HG03095 (cell line): ENCODE results near the gene POLD4.

ENCODE experiments used
- ATAC-seq: cut with Tn5 transposase; IDR thresholded peaks from one replicate; pipeline ENCODE4 v1.9.1; 2021; ENCODE audit warnings: moderate library complexity; ENCODE audit not compliant: unreplicated experiment

POLD4 gene

DNA sequence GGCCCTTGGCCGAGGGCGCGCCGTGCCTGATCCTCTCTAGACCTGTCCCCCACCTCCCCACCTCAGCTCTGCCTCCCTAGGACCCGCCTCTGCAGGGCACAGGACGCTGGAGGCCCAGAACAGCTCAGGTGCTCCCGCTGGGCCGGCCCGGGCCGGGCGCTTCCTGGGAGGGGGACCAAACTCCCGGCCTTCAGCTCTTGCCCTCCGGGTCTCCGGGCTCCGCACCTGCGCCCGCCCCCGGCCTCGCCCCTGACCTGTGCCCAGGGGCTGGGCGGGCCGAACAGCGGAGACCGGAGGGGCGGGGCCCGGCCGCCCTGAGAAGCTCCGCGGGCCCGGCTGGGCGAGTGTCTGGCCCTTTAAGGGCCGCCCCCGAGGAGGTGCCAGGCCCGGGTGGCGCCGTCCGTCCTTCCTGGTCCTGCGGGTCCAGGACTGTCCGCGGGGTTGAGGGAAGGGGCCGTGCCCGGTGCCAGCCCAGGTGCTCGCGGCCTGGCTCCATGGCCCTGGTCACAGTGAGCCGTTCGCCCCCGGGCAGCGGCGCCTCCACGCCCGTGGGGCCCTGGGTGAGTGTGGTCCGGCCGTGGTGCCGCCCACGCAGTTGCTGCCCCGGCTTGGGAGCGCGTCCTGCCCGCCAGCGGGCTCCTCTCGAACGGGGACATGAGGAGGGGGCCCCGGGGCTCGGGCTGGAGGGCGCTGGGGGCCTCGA lies 50.1 kb downstream of the POLD4 start, which contains the start of gene SSH3:
SSH3 (plus strand) TSS at position 399 of the 703 bp plus-strand sequence; CDS start at position 495, 96 bp downstream.
- ATAC-seq: no peak

DNA sequence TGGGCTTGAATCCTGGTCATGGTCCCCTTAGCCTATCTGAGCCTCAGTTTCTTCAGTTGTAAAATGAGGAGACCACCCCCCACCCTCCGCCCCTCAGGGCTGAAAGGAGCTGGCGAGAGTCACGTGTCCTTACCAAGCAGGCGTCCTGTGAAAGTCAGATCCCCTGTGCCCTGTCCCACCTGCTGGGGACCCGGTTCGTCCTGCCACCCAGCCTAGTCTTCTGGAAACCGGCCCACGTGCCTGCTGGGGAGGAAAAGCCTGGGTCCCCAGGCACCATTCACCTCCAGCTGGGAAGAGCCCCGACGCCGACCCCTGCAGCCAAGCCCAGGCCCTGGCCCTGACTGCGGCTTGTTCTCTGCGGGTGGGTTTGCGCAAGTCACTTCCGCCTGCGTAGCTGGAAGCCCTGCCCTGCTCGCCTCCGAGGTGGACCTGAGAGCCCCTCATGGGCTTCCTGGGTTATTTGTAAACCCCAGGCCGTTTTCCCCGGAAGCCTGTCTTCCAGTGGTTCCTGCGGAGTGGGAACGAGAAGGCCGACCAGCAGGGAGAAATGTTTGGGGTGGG lies 50.7 kb downstream of the POLD4 start:
- ATAC-seq: no peak

- no peak for ATAC-seq
Measured at GRCh38 chr11:67301951-67302516, 51.3 kb downstream of the POLD4 start.

- no peak for ATAC-seq
Measured at GRCh38 chr11:67301313-67301921, 51.9 kb downstream of the POLD4 start.
